Subcutaneous adipose tissue (tissue), 4 donors: Measurements from ENCODE around the gene UBR3. TPM values are rescaled to one million over a fixed set of nuclear protein-coding genes. Genes with fewer than 3 reads are reported as not detected.

Experiments
- total RNA-seq, 4 donors: library from RNA; depleted of rRNA; stranded (reverse); fragments of >200 nt; gene quantifications; one replicate each; pipeline ENCODE4 v1.1.0, GENCODE V29; 2016
- TF ChIP-seq, protein P1 (sequence below): fragments of 450-650 bp; IDR thresholded peaks from one replicate; pipeline ENCODE4 v1.5.1; 2016; ENCODE audit warnings: low read depth, mild to moderate bottlenecking, control low read depth, antibody characterized with exemption, moderate library complexity

UBR3 gene, protein sequence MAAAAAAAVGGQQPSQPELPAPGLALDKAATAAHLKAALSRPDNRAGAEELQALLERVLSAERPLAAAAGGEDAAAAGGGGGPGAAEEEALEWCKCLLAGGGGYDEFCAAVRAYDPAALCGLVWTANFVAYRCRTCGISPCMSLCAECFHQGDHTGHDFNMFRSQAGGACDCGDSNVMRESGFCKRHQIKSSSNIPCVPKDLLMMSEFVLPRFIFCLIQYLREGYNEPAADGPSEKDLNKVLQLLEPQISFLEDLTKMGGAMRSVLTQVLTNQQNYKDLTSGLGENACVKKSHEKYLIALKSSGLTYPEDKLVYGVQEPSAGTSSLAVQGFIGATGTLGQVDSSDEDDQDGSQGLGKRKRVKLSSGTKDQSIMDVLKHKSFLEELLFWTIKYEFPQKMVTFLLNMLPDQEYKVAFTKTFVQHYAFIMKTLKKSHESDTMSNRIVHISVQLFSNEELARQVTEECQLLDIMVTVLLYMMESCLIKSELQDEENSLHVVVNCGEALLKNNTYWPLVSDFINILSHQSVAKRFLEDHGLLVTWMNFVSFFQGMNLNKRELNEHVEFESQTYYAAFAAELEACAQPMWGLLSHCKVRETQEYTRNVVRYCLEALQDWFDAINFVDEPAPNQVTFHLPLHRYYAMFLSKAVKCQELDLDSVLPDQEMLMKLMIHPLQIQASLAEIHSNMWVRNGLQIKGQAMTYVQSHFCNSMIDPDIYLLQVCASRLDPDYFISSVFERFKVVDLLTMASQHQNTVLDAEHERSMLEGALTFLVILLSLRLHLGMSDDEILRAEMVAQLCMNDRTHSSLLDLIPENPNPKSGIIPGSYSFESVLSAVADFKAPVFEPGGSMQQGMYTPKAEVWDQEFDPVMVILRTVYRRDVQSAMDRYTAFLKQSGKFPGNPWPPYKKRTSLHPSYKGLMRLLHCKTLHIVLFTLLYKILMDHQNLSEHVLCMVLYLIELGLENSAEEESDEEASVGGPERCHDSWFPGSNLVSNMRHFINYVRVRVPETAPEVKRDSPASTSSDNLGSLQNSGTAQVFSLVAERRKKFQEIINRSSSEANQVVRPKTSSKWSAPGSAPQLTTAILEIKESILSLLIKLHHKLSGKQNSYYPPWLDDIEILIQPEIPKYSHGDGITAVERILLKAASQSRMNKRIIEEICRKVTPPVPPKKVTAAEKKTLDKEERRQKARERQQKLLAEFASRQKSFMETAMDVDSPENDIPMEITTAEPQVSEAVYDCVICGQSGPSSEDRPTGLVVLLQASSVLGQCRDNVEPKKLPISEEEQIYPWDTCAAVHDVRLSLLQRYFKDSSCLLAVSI (N-terminal part only)
- 100 to 1,000 TPM in 2 of 4 donors, 10 to 100 TPM in 2; 80.7 to 128 (median 101) TPM for total RNA-seq

DNA sequence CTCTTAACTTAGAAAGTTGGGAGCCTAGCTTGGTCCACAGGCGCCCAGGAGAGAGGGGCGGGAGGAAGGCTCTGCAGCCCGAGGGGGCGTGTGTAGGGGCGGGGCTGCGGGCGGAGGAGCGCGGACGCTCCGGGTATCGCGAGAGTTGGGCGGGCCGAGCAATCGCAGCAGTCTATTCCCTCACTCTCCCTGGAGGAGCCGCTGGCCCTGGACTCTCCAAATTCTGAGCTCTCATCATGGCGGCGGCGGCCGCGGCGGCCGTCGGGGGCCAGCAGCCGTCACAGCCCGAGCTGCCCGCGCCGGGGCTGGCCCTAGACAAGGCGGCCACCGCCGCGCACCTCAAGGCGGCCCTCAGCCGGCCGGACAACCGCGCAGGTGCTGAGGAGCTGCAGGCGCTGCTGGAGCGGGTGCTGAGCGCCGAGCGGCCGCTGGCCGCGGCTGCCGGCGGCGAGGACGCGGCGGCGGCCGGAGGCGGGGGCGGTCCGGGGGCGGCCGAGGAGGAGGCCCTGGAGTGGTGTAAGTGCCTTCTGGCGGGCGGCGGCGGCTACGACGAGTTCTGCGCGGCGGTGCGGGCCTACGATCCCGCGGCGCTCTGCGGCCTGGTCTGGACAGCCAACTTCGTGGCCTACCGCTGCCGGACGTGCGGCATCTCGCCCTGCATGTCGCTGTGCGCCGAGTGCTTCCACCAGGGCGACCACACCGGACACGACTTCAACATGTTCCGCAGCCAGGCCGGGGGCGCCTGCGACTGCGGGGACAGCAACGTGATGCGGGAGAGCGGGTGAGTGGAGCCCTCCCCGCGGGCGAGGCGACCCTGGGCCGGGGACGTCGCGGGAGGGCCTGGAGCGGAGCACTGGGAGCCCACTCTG, at the start of gene UBR3:
TSS of gene UBR3 (plus strand) at position 183 of the 869 bp plus-strand sequence. CDS start at position 237, 54 bp downstream.
- TF ChIP-seq, protein P1, sequence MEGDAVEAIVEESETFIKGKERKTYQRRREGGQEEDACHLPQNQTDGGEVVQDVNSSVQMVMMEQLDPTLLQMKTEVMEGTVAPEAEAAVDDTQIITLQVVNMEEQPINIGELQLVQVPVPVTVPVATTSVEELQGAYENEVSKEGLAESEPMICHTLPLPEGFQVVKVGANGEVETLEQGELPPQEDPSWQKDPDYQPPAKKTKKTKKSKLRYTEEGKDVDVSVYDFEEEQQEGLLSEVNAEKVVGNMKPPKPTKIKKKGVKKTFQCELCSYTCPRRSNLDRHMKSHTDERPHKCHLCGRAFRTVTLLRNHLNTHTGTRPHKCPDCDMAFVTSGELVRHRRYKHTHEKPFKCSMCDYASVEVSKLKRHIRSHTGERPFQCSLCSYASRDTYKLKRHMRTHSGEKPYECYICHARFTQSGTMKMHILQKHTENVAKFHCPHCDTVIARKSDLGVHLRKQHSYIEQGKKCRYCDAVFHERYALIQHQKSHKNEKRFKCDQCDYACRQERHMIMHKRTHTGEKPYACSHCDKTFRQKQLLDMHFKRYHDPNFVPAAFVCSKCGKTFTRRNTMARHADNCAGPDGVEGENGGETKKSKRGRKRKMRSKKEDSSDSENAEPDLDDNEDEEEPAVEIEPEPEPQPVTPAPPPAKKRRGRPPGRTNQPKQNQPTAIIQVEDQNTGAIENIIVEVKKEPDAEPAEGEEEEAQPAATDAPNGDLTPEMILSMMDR, result no peak

DNA sequence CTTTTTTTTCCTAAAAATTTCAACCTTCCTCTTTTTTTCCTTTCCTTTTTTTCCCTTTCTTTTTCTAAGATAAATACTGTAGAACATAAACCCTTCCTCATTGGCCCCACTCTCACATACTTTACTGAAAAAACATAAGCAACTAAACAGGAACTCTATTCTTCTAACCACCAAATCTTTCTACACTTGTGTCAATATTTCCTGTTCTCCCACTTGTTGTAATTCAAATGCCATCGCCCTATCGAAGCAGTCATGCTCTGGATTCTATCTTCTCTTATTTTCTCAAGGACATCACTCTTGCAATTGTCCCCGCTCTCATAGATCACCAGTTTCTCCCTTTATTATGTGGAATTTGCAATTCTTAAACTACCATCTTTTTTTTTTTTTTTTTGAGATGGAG, 48.8 kb upstream of the UBR3 start:
- TF ChIP-seq, protein P1, result no peak

DNA sequence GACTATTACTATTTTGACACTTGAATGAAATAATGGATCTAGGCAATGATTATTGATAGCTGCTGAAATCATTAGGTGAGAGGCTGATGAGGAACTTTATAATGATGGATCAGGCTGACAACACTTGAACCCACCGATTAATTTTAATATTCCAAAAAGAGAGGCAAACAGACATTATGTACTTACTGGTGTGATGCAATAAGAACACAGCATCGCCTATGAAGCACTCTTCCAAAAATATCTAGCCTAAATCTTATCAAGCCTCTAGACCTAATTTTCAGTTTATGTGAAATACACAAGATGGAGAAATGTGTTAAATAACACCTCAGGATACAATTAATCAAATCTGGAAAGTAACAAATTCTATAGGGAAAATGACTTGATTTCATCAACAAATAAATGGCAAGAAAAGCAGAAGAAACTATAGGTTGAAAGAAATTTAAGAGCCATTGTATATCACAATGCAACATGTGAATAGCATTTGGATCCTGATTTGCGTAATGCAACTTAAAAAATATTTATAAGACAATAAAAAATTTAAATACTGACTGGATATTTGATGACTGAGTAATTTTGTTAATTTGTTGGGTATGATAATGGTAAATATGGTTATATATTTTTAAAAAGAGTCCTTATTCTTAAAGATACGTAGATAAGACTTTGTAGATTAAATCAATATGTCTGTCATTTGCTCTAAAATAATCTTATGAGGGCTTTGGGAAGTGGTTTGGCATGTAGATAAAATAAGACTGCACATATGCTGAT, 45.8 kb upstream of the UBR3 start:
- TF ChIP-seq, protein P1, result no peak

DNA sequence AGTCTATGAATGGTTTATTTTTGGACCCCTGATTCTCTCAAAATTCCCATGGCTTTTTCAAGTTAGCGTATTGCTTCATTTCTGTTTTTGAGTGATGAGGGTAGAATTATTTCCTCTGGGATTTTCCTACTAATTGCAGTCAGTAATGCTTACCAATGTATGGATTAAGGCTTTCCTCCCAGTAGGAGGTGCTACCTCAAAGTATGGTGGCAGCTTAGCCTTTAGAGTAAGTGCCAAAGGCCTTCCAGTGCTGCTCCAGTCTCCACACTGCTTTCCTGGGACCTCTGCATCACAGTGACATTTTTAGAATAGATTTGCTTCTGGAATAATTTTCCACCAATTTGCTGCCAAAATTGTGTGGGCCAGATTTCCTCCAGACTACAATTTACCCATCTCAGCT, 44.7 kb upstream of the UBR3 start:
- TF ChIP-seq, protein P1, result no peak

DNA sequence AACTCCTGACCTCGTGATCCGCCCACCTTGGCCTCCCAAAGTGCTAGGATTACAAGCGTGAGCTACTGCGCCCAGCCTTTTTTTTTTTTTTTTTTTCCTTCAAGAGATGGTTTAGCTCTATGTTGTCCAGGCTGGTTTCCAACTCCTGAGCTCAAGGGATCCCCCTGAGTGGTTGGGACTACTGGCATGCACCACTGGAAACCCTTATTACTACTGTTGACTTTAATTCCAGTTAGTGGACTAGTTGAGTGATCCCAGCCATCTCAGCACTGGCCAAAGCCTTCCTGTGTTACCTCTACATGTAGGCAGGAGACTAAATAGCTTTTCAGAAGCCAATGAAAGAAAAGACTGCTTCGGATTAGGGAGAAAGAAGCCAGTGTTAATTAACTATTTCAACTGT, 36.7 kb upstream of the UBR3 start:
- TF ChIP-seq, protein P1, result no peak

DNA sequence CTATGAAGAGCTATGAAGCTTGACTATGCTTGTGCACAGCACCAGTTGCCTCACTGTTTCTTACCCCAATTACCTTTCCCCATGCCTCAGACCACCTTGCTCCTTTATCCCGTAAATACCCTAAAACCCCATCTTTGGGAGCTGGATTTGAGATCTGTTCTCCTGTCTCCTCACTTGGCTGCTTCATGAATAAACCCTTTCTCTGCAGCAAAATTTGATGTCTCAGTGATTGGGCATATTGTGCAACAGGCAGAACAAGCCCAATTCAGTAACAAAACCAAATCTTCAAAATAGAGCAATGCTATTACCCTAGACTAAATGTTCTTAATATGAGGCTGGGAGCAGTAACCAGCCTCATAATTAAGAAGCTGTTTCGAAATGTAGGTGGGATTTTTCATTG, 32.1 kb upstream of the UBR3 start:
- TF ChIP-seq, protein P1, result no peak
